Measurements from ENCODE around the gene LYPD6. TPM values are rescaled to one million over a fixed set of nuclear protein-coding genes. Genes with fewer than 3 reads are reported as not detected.

The LYPD6 gene
- total RNA-seq, 2 donors from 2014 or later = 0.63 to 1.2 TPM

GRCh38 chr2:149320362-149320761 lies 10.0 kb upstream of the LYPD6 start:
- Histone ChIP-seq H3K9me3 (no peaks in the 10 kb centered on the region), H3K36me3 (no peaks in the 10 kb centered on the region), H3K4me1 (no peaks in the 10 kb centered on the region), H3K27ac (no peak overlapping the region), H3K4me3 (no peak overlapping the region), H3K27me3 (peaks cover 0 to 4% of the 10 kb centered on the region in 2 donors)
- no peak for DNase-seq (ENCODE audit: low spot score)
- no peak for TF ChIP-seq CTCF (IDR thresholded peaks at IDR 0.05)

GRCh38 chr2:149329068-149329467 lies 1.3 kb upstream of the LYPD6 start:
- no peaks in the 10 kb centered on the region for H3K36me3 ChIP-seq
- no peak overlapping the region for H3K27ac ChIP-seq
- H3K4me1 ChIP-seq = peaks cover 0 to 15% of the 10 kb centered on the region in 2 donors
- H3K27me3 ChIP-seq = peaks cover 0 to 6% of the 10 kb centered on the region in 2 donors
- H3K4me3 ChIP-seq = peak overlapping the region in 1 of 2 donors; percentile 56
- no peaks in the 10 kb centered on the region for H3K9me3 ChIP-seq
- no peak for TF ChIP-seq CTCF (IDR thresholded peaks at IDR 0.05)
- no peak for DNase-seq (ENCODE audit: low spot score)

GRCh38 chr2:149329489-149330126 lies 779 bp upstream of the LYPD6 start:
- H3K27ac ChIP-seq = no peak overlapping the region
- DNase-seq (ENCODE audit: low spot score) = peak; percentile 59
- no peak for TF ChIP-seq CTCF (IDR thresholded peaks at IDR 0.05)
- H3K4me3 ChIP-seq = peak overlapping the region; percentile 56
- H3K36me3 ChIP-seq = no peaks in the 10 kb centered on the region
- peaks cover 0 to 6% of the 10 kb centered on the region in 2 donors for H3K27me3 ChIP-seq
- no peaks in the 10 kb centered on the region for H3K9me3 ChIP-seq
- H3K4me1 ChIP-seq = peaks cover 0 to 15% of the 10 kb centered on the region in 2 donors

GRCh38 chr2:149331023-149331400 lies 625 bp downstream of the LYPD6 start:
- Histone ChIP-seq H3K9me3 (no peaks in the 10 kb centered on the region), H3K27me3 (peaks cover 0 to 6% of the 10 kb centered on the region in 2 donors), H3K36me3 (no peaks in the 10 kb centered on the region), H3K4me3 (peak overlapping the region; percentile 56), H3K4me1 (peaks cover 0 to 15% of the 10 kb centered on the region in 2 donors), H3K27ac (no peak overlapping the region)
- TF ChIP-seq CTCF (IDR thresholded peaks at IDR 0.05) = no peak
- no peak for DNase-seq (ENCODE audit: low spot score)

GRCh38 chr2:149332364-149332763 lies 2.0 kb downstream of the LYPD6 start:
- Histone ChIP-seq H3K4me1 (peaks cover 0 to 15% of the 10 kb centered on the region in 2 donors), H3K9me3 (no peaks in the 10 kb centered on the region), H3K27ac (no peak overlapping the region), H3K4me3 (no peak overlapping the region), H3K27me3 (peaks cover 0 to 6% of the 10 kb centered on the region in 2 donors), H3K36me3 (no peaks in the 10 kb centered on the region)
- TF ChIP-seq CTCF (IDR thresholded peaks at IDR 0.05) = no peak
- DNase-seq (ENCODE audit: low spot score) = no peak

GRCh38 chr2:149333636-149334035 lies 3.2 kb downstream of the LYPD6 start:
- DNase-seq (ENCODE audit: low spot score) = no peak
- Histone ChIP-seq H3K27me3 (peaks cover 0 to 6% of the 10 kb centered on the region in 2 donors), H3K4me1 (peaks cover 0 to 15% of the 10 kb centered on the region in 2 donors), H3K27ac (no peak overlapping the region), H3K9me3 (no peaks in the 10 kb centered on the region), H3K36me3 (no peaks in the 10 kb centered on the region), H3K4me3 (no peak overlapping the region)
- TF ChIP-seq CTCF (IDR thresholded peaks at IDR 0.05) = no peak

Data from right atrium auricular region (tissue), 2 donors.